ENCODE measurements around the gene EYS. TPM values are rescaled to one million over a fixed set of nuclear protein-coding genes. Genes with fewer than 3 reads are reported as not detected.
"Not testable (repeated sequence)": the region's sequence is repeated elsewhere in the genome, so short reads cannot be mapped to it uniquely, and the experiment has no call there.

The EYS gene
- total RNA-seq, 1 experiment from 2014 or later = not detected

DNA sequence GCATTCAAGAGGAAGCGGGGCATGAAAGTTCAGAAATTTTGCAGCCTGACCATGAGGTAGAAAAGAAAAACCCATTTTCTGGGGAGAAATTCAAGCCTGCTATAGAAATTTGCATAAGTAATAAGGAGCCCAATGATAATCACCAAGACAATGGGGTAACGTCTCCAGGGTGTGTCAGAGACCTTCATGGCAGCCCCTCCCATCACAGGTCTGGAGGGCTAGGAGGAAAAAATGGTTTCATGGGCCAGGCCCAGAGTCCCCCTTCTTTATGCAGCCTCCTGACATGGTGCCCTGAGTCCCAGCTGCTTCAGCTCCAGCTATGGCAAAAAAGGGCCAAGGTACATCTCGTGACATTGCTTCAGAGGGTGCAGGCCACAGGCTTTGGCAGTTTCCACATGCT is 618.5 kb downstream of the EYS start:
- no peak for DNase-seq (ENCODE audit: low read depth)

DNA sequence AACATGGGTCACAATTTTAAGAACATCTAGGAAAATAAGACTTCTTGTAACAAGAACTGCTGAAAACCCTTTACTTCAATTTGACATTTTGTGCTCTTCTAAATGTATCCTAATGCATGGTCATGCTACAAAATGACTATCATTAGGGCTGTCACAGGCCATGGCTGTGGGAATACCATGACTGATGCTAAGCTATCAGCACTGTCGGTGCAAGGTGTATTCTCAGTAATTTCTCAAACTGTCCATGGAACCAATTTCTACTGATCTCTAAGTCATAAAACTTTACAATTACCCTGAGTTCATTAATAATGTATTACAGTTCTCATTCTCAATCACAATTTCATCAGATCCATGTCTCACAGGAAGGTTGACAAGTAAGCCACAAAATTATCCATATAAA is 625.3 kb downstream of the EYS start:
- no peak for DNase-seq (ENCODE audit: low read depth)

DNA sequence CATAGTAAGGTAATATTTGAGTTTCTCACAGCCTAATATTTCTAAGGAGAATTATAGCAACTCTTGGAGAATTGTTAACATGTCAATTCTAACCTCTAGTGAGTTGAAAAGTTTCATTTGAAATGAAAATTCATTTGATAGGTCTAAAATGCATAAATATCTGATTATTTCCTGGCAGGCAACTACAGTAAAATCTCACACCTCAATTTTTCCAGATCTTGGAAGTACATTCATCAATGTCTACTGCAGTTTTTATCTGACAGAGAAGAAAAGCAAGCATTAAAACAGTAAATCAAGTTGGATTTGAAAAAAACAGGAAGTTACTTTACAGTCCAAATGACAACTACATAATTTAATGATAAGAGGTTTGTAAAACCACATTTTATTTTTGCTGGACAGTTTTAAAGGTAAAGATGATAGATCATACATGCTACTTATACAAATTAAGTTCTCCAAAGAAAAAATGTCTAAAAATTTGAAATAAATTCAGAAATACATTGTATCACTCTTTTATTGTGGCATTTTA is 631.3 kb downstream of the EYS start:
- DNase-seq (ENCODE audit: low read depth) = no peak

DNA sequence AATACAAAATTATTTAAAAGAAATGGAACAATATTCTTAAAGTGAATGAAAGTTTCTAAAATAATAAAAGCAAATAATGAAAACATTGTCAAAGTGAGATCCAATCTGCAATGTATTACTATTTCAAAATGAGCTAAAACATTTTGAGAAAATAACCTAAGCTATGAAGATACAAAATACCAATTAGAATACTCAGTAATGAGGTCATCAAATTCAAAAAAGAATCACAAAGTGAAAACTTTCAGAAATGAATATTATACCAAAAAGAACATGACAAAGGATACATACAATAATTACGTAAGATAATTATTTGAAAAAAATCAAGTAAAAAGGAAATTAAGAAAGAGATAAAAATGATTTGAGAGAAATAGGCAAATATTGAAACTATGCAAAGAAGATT is 634.5 kb downstream of the EYS start:
- no peak for DNase-seq (ENCODE audit: low read depth)

DNA sequence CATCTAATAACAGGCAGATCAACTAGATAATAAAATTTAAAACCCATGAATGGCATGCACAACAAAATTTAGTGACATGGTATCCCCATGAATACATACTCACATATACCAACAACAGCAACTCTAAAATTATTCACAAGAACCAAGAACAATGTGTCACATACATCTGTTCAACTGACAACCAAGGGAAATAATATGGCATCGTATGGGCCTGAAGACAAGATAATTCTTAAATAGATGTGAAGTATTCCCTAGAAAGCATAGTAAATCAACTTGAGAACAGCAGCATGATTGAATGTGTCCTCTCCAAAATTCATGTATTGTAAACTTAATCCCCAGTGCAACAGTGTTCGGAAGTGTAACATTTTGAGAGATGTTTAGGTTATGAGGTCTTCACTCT is 635.5 kb downstream of the EYS start:
- DNase-seq (ENCODE audit: low read depth) = no peak

DNA sequence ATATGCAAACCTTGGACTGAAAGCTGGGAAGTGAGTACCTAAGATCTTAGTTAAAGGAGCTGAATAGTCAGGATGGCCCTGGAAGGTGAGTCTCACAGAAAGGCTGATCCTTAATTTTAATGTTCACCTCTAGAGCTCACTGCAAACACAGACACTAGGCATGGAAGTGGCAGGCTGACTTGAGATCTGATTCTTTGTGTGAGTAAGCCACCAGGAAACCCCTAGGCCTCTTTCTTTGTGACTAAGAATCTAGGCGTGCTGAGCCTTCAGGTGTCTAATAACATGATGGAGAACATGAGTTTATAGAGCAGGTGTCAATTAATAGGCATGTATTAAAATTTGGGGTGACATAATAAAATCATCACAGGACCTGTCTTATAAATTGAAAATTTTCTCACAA is 642.2 kb downstream of the EYS start:
- no peak for DNase-seq (ENCODE audit: low read depth)

DNA sequence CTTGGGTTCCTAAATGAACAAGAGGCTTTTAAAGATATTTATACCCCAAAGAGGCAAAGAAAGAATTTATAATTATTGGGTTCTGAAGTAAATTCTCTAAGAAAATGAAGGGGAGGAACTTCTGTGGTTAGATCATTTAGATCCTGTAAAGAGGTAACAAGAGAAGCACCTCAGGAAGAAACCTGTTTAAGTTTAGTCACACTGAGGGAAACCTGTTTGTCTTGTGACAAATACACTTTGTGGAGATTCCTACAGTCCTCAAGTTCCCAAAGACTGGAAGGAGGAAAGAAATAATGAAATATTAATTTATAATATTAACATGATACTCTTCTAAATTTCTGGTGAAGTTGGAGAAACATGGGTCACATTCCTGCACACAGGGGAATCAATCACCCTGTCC is 647.5 kb downstream of the EYS start:
- no peak for DNase-seq (ENCODE audit: low read depth)

DNA sequence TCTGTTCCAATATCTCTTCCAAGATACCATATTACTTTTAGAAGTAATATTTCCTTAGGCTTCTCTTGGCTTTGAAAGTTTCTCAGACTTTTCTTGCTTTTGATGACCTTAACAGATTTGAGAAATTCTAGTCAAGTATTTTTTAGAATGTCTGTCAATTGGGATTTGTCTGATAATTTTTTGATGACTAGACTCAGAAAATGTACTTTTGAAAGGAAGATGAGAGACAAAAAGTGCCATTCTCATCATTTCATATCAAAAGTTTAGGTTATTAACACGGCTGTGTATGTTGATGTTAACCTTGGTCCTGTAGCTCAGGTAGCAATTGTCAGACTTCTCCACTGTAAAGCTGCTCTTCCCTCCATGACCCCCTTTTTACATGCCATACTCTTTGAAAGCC is 651.5 kb downstream of the EYS start:
- no peak for DNase-seq (ENCODE audit: low read depth)

DNA sequence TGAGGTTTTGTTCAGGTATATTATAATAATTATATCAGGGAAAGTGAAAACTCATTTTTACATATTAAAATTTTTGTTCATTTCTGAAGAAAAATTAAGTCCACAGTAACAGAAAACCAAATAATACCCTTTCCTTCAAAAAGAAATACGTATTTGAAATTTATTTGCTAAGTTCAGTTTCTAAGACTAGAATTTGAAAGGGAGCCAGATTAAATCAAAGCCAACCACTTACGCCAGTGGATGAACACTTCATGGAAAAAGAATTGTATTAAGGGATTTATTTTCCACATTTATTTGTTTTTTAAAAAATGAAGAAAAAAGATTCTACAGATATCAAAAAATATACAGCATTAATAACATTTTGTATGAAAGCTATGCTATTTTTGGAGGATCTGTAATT is 654.4 kb downstream of the EYS start:
- no peak for DNase-seq (ENCODE audit: low read depth)

DNA sequence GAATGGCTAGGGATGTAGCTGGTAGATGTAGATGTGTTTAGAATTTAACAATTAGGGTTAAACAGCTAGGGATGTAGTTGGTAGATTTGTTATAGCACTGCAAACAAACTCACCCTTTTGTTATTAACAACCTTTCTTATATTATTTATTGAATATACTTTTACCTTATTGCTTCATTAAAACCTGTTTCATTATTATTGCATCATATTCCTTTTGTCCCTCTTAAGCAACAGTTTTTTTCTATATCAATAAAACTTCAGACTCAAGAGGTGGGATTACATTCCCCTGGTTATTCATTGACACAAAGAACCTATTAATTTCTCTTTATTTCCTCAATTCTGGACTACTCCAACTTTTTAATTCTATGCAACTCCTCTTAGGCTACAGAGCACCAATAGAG is 661.2 kb downstream of the EYS start:
- DNase-seq (ENCODE audit: low read depth) = no peak

DNA sequence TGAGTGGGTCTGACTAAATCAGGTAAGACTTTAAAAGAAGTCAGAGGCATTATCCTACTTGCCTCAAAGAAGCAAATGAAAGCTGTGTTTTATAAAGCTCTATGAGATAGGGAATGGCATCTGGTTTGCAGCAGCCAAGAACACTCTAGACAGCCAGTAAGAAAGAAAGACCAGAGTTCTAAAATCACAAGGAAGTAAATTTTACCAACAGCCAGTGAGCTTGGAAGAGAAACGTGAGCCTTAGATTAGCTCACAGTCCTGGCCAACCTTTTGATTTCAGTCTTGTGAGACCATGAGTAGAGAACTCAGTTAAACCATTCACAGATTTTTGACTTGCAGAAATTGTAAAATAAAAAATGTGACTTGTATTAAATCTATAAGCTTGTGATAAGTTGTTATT is 693.0 kb downstream of the EYS start:
- no peak for DNase-seq (ENCODE audit: low read depth)

DNA sequence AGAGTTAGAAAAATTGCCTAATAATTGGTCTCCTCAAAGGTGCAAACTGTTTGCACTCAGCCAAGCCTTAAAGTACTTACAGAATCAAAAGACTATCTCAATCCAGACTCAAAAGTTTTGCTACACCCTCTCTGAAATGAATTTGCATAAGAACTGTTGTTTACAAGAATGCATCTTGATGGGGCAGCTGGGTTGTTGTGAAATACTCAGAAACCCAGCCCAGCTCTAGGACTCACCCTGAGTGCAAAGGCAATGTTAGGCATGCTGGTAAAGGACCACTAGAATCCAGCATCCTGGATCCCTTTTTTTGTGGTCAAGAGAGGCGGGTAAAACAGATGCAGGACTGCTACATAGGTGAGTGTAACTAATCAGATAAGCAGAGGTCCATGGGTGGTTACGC is 700.2 kb downstream of the EYS start:
- no peak for DNase-seq (ENCODE audit: low read depth)

DNA sequence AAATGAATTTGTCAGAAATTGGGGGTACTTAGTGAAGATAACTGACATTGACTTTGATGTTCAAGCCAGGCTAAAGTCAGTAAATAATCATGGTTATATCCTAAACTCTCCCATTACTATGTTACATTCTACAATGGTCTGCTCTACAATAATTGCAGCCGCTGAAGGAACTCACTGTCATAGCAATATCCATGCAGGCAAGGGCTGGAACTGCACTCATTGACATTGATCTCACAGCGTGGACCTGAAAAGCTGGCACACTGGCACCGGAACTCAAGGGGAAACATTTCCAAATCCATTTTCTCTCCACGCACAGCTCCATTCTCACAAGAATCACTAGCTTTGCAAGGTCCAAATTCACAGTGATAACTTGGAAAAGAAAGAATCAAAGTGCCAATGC is 702.7 kb downstream of the EYS start:
- DNase-seq (ENCODE audit: low read depth) = no peak

DNA sequence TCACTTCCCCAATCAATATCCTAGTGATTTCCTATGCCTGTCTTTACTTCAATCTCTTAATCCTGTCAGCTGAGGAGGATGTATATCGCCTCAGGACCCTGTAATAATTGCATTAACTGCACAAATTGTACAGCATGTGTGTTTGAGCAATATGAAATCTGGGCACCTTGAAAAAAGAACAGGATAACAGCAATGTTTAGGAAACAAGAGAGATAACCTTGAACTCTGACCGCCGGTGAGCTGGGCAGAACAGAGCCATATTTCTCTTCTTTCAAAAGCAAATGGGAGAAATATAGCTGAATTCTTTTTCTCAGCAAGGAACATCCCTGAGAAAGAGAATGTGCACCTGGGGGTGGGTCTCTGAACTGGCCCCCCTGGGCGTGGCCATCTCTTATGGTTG is 704.1 kb downstream of the EYS start:
- not testable (repeated sequence) for DNase-seq (ENCODE audit: low read depth)

DNA sequence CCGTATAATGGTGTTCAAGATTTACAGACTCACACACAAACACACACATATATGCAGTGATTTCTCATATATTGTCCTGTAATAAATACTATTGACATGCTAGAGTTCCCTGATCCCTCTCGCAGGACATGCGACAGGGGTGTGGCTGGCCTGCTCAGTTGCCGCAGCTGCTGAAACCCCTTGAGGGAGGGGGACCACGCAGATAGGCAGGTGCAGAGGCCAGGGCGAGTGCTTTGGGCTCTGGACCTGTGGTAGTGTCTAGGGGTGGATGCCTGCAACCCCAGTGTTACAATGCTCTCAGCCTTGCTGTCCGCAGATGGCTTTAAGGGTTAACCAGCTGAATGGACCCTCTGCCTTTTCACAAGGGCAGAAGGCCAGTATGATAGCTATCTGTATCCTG is 706.2 kb downstream of the EYS start:
- DNase-seq (ENCODE audit: low read depth) = no peak

DNA sequence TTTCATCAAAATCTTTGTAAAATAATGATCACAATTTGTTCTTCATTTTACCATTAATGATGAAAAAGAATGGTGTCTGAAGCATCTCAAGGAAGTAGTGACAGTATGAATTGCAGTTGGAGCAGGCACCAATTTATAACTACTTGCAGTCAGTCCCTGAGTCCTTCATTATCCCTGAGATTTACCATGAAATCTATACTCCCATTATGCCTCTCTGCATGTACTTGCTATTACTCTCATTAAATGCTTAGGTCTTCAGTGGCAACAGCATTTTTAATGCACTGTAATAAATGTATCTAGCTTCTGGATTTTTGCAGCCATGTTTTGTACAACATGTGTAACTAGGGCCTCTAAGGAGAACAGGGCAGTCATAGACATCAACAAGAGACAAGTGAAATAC is 708.8 kb downstream of the EYS start:
- DNase-seq (ENCODE audit: low read depth) = no peak

DNA sequence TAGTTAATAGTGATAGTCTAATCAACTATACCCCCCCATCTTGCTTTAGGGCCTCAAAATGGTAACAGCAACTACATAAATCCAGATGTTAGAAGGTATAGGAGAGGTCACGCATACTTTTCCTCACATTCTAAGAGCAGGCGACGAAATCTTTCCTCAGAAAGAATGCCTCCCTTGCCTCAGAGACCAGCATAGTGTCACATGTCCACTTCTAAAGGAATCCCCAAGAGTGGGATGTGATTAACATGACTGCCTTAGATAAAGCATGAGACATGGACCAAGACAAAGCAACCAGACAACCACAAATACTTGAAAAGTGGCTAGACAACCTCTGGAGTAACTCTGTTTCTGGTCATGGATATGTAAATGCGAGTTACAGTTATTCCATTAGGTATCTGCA is 710.7 kb downstream of the EYS start:
- DNase-seq (ENCODE audit: low read depth) = no peak

DNA sequence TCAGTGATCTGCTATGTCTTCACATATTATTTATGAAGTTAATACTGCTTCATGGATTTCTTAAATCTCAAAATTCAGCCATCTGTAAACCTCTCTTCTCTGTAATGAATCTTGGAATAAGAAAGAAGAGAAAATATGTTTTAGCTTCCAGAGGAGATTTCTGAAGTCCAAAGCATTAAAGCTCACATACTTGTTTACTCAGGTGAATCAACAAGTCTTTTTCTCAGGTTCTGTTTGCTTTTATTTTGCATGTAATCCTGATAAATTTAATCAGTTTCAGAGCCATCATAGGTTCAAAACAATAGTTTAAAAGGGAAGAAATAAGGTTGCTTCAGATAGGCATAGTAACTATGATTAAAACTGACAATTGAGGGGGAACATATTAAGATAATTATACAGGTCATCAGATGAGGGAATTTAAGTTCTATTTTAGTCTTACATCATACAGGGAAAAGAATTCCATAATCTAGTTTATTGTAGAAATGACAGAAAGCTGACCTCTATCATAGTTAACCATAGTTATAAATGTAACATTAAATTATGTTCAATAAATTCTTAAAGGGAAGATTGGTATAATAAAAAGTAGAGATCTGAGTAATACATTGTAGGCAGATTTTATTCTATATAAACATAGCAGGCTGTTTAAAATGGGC is 716.2 kb downstream of the EYS start:
- DNase-seq (ENCODE audit: low read depth) = no peak

DNA sequence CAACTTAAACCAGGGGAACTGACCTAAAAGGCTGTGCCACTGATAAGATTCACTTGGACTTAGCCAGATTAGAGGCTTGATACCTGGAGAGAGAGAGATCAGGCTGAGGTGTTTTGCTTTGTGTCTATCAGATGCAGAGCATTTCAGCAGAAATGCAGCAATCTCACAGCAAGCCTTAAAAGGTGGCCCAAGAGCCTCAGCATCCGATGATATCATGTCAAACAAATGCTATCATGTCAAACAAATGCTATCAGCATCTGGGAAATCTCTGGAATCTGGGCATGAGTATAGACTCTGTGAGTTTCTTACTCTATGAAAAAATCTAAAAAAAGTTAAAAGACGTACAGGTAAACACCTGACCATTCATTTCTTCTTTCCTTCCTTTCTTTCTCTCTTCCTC is 718.9 kb downstream of the EYS start:
- no peak for DNase-seq (ENCODE audit: low read depth)

DNA sequence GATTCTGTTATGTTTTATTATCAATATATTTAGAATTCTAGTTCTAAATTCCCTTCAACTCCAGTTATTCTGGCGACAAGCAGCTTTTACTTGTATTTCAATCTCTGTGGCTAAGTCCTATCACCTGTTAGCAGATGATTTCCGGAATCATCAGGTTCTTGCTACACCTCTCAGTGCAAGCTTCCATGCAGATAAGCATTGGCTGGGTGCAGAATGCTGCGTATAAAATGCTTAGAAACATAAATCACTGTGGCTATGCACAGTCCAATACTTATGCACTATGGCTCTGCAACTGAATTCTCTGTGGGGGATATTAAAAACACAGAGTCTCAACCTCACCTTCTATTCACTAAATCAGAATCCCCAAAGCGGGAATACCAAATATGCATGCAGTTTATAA is 720.0 kb downstream of the EYS start:
- no peak for DNase-seq (ENCODE audit: low read depth)

DNA sequence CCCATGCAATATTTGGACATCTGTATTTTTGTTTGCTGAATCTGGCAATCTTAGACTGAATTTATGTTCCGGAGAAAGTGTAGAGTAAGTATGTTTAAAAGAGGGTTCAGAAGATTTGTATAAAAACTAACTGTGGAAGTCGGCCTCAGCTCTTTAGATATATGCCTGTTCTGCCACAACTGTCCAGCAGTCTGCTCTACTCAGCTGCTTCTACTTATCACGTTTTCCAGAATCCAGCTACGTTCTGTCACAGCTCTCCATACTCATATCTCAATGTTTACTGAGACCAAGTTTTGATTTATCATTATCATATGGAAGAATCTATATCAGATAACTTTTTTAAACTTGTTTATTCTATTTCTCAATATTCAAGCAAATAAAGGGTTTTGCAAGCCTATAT is 721.3 kb downstream of the EYS start:
- no peak for DNase-seq (ENCODE audit: low read depth)

DNA sequence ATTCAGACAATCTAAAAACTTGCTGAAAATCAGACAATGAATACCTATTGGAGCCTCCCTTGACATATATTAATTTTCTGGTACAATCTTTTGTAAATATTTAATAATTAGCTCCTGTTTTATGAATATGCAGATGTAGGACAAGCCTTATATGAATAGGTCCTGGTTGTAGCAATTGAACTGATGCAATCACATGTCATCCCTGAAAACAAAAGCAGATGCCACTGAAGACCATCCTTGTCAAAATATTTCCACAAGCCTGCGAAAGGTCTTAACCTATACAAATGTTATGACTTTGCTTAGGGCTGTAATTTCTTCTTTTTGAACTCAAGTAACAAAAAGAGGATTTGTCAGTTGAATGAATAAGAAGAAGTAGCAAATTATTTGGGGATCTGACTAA is 722.1 kb downstream of the EYS start:
- DNase-seq (ENCODE audit: low read depth) = no peak

DNA sequence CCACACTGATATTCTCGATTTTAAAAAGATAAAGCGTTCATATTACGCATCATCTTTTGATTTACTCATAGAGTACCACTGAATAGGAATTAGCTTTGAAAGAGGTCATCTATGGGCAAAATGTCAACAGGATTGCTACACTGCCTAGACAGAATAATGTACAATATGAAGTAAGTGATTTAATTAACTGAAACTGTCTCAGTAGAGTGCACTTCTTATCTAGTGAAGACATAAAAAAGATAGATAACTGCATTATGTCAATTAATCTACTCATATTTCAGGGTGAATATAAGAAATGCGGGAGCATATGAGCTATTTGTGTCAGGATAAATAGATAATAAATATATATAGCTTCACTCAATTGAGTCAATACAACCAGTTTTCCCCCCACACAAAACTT is 723.9 kb downstream of the EYS start:
- no peak for DNase-seq (ENCODE audit: low read depth)

DNA sequence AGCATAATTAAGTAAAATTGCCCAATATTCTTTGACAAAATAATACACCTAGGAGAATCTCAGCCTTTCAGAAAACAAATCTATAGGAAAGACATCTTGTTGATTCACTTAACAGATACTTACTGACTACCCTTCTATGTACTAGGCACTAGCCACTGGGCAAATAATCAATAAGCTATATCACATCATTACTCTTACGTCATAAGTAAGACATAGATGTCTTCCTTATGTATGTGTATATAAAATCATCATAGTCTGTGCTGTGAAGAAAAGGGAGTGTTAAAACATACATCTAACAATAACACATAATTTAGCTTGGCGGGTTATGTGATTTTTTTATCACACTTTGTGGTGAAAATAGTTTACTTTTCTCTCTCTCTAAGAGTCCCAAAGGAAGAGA is 733.9 kb downstream of the EYS start:
- DNase-seq (ENCODE audit: low read depth) = no peak
